Panc1 (cell line): ENCODE measurements around the gene HYAL1.
"Not testable (repeated sequence)": the region's sequence is repeated elsewhere in the genome, so short reads cannot be mapped to it uniquely, and the experiment has no call there.

Experiments
- CTCF ChIP-seq: fragments of 450-650 bp; IDR thresholded peaks from 2 replicates; pipeline ENCODE4 v1.5.1; 2017; ENCODE audit warnings: mild to moderate bottlenecking
- POLR2AphosphoS5 ChIP-seq: IDR thresholded peaks from 2 replicates; pipeline ENCODE4 v1.6.1; 2012; ENCODE audit warnings: mild to moderate bottlenecking, low read depth, low read length, moderate library complexity

- not testable (repeated sequence) for TF ChIP-seq POLR2AphosphoS5, CTCF
These were observed 8.7 kb upstream of the HYAL1 start for GRCh38 chr3:50312041-50312440.
